Tongue (tissue), 2 donors: ENCODE data around the gene ROR2. TPM values are rescaled to one million over a fixed set of nuclear protein-coding genes. Genes with fewer than 3 reads are reported as not detected.

Experiments used
- DNase-seq: peaks from one replicate; pipeline ENCODE4 v3.0.0-alpha.2; 2015
- total RNA-seq: library from RNA; depleted of rRNA; stranded (reverse); fragments of >200 nt; gene quantifications from one replicate; pipeline ENCODE4 v1.2.3, GENCODE V29; 2014

The ROR2 gene
- total RNA-seq, 1 donor from 2014 or later, result 14.0 TPM

DNA sequence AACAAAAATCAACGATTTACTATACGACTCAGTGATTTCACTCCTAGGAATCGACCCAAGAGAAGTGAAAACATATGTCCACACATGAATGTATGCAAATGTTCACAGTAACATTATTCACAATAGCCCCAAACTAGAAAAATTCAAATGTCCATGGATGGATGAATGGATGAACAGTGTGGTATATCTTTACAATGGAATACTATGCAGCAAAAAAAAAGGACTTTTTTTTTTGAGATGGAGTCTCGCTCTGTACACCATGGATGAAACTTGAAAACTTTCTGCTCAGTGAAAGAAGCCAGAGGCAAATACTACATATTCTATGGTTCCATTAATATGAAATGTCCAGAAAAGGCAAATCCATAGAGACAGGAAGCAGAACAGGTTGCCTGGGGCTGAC, 233.8 kb downstream of the ROR2 start:
- DNase-seq, result no peak

DNA sequence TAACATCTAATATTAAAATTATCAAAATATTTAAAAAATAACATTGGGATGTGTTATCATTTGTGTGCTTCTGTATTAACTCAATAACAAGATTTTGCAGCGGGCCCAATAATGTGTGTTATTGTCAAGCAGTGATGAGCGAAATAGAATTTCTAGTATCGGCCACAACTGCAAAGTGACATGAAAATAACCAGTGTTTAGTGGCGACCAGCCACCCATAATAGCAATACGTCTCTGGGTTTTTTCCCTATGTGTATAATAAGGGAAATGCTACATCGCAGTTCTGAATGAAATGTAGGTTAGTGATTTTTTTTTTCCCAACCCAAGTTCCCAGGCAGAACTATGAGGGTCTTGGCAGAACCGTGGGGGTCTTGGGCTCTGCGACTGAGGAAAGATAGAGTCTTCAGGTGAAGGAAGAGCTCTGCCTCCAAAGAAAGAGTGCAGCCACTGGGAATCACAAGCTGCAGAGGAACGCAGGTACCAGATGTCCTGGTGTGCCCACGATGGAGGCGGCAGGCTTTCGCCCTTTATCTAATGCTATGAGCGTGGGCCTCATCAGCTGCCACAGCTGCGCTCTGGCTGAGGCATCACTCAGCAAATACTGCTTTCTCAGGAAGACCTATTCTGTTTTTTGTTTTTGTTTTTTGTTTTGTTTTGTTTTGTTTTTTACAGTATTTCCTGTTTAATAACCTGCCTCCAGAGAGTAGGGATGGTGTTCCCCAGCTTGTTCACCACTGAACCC, 235.0 kb downstream of the ROR2 start:
- DNase-seq, result no peak

DNA sequence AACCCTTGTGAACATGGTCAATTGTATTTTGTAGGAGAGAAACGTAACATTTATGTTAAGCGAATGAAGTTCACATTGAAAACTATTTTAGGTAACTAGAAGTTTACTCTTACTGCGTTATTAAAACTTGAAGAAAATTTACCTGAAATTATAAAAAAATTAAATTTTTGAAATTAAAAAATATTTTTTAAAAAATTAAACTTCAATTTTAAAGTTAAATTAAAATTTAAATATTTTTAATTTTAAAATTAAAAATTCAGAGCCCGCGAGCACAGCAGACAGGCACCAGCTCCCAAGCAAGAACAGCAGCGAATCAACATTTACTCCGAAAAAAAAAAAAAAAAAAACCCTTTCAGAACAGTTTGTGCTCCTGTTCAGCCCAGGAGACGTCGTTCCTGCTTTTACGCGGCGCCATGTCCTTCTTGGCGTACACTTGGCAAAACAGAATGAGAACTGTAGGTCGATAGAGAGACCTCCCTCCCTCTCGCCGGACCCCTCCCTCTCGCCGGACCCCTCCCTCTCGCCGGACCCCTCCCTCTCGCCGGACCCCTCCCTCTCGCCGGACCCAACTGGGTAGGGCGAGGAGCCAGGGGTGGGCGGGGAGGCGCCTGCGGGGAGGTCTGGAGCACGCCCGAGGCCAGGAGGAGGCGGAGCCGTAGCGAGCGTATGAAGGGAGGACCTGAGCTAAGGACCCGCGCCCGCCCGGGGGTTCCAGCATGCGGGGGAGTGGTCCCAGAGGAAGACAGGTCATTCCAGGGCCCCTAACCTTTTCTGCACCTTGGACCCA, 235.8 kb downstream of the ROR2 start:
- peak; percentile 83 for DNase-seq

DNA sequence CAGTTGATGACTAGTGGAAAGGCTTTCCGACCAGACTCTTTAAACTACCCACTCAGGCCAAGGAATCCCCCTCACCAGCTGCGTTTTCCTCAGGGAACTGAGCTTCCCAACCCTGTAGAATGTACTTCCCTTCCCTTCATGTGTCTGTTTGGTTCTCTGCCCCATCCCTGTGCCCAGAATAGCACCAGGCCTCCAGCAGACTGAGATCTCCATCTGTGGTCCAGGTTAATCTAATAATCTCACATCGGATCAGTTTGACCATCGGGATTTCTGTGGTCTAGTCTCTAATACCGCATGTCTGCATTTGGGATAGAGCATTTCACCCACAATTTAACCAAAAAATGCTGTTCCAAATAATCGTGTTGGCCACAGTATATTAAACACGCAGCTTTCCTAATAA, 237.2 kb downstream of the ROR2 start:
- DNase-seq, result no peak

DNA sequence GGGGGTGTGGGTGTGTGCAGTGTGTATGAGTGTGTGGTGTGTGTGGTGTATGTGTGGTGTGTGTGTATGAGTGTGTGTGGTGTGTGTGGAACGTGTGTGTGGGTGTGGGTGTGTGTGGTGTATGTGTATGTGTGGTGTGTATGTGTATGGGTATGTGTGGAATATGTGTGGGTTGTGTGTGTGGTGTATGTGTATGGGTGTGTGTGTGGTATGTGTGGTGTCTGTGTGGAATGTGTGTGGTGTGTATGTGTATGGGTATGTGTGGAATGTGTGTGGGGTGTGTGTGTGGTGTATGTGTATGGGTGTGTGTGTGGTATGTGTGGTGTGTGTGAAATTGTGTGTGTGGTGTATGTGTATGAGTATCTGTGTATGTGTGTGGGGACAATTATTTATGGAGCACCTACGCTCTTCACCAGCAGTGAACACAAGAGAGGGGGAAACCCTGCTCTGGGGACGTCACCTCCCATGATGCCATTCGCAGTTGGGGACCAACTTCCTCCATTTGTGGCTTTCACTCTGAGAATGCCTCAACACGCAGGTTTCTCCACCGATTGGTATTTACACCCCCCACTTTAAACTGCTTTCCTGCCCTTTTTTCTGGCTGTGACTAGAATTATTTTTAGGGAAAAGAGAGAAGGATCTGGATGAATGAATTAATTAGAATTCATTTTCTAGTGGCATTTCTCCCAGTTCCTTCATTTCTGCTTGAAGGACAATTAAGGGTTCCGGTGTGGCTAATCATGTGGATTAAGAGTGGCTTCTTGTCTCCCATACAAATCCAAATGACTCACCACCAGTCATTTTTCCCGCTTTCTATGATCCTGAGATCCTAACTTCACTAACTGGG, 238.1 kb downstream of the ROR2 start:
- no peak for DNase-seq

DNA sequence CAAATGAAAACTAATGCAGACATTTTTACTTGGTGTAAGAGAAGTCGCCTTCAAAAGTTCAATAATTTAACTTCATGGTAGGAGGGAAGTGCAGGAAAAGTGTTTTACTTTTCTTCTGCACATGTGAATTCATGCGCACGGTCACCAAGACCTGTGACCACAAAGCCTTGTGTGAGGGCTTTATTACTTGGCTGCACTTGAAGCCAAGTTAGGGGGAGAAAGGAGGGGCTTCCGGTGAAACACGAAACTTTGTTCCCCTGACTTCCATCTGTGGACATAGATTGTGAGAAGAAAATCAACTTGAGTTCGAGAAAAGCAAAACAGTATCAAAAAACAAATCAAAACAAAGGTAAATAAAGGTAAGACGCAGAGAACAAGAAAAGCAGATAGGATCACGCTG, 239.9 kb downstream of the ROR2 start:
- DNase-seq, result no peak

DNA sequence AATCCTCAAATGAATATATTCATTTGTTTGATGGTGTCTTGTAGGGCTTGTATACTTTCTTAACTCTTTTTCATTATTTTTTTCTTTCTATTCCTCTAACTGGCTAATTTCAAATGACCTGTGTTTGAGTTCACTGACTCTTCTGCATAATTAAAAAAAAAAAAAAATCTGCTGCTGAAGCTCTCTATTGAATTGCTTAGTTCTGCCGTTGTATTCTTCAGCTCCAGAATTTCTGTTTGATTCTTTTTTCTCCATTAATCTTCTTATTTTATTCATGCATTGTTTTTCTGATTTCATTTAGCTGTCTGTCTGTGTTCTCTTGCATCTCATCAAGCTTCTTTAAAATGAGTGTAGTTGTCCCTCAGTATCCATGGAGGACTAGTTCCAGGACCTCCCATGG, 244.6 kb downstream of the ROR2 start:
- no peak for DNase-seq

DNA sequence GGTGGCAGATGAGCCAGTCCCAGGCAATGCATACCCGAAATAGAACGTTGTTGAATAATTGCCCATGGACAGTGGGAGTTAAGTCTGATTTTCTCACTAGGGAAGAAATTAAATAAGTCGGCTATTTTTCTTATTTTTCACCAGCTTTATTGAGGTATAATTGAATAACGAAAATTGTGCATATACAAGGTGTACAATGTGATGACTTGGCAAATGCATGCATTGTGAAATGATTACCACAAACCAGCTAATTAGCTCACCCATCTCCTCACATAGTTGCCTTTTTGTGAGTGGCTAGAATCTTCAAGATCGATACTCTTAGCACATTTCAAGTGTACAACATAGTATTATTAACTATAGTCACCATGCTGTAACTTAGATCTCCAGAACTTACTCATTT, 249.6 kb downstream of the ROR2 start:
- no peak for DNase-seq

DNA sequence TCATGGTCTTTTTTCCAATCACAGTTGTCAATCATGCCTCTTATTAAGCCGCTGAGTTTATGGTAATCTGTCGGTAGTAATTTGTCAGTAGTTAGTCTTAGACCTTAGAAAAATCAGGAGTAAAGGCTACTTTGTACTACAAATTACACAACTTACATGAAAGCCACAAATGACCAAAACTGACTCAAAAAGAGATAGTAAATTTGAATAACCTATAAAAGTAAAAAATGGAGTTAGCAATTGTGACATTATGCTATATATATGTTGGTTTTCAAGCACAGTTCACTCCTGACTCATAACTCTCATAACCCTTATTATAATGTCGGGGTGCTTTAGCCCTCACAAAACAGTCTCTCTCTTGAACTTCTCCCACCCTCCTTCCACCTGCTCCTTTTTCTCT, 251.8 kb downstream of the ROR2 start:
- DNase-seq, result no peak

DNA sequence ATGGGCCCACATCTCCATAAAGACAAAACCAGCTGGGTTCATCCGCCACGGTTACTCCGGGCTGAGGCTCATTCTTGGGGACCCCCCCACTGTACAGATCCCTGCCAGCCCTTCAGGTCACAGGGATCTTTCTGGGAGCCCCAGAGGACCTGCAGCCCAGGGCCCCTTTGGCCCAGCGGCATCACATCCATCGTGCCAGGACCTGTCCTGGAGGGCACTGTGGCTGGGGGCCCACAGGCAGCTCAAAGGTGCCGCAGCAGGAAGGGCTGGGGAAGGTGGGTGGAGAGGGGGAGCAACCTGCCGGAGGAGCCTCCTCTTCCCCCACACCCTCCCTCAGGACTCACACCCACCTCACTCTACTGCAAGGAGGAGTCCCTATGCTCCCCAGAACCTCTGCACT, 252.8 kb downstream of the ROR2 start:
- DNase-seq, result no peak

DNA sequence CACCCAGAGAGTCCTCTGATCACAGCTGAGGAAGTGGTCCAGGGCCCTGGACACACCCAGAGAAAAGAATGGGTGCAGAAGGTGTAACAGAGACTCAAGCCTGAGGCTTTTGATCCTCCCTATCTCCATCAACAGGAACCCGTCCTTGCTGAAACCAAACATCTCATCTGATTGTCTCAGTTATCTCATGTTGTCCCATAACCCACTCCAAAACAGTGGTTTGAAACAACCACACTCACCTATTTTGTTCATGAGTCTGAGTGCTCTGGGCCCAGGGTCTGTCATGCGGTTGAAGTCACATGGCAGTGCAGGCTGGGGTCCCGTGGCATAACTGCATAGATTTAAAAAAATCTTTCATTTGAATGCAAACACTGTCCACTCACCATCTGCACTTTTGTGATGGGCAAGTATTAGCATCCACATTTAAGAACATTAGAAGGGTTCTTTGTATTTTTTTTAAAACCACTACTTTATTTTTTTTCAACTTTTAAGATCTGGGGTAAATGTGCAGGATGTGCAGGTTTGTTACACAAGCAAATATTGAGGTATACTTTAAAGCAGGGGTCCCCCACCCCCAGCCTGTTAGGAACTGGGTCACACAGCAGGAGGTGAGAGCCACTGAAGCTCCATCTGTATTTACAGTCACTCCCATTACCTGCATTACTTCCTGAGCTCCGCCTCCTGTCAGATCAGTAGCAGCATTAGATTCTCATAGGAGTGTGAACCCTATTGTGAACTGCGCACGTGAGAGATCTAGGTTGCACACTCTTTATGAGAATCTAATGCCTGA, 255.8 kb downstream of the ROR2 start:
- no peak for DNase-seq

DNA sequence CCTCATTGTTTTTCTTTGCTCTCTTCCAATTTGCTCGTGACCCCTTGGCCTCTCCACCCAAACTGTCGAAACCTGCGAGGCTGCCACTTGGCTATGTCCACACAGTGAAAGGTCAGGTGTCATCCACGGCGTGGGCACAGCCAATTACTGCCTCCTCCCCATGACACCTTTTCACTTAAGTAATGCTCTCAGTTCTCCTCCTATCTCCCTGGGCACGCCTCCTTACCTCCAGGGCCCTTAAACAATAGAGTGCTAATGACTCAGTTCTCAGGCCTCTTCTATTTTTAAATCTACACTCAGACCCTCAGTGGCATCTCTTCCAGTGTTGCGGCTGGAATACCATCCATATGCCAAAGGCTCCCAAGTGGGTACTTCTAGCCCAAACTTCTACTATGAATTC, 256.8 kb downstream of the ROR2 start:
- no peak for DNase-seq

DNA sequence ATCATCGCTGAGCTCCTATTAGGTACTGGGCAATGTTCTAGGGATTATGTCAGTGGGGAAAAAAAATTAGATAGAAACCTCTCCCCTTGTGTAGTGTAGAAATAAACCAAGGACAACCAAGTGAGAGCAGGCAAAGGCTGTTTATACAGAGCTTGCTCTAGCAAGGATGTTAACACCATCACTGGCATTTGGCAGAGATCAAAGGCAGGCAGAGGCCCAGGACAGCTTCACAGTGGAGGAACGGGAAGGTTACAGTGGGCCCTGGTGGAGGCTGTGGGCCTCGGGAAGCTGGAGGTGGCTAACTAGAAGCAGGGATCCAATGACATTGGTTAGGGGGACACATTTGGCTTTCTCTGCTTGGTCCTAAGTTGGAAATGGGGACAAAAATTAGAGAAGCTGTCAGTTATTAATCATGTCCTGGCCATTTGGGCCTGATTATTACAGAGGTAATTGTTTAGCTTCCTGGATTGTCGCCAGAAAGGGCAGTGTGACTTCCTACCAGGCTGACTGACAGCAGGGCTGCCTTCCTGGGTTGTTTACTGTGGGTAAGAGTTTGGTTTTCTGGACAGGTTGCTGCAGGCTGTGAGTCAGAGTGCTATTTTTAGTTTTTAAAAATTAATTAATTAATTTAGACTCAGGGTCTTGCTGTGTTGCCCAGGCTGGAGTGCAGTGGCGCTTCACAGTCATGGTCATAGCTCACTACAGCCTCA, 259.3 kb downstream of the ROR2 start:
- DNase-seq, result no peak

DNA sequence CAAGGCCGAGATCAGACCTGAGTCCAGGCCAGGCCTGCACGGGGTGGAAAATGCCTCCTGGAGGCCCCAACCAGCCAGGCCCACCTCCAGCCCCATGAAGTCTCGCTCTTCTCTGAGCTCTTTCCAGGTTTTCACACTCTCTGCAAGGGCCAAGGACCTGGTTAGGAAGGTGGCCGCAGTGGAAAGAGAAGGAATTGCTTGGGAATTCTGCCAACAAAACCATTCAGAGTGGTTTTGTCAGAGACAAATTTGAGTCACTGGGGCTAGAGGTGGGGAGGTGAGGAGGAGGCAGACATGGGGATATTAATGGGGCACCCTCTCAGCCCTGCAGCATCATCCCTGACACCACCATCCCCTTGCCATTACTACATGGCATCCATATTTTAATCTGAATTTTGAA, 261.0 kb downstream of the ROR2 start:
- no peak for DNase-seq

DNA sequence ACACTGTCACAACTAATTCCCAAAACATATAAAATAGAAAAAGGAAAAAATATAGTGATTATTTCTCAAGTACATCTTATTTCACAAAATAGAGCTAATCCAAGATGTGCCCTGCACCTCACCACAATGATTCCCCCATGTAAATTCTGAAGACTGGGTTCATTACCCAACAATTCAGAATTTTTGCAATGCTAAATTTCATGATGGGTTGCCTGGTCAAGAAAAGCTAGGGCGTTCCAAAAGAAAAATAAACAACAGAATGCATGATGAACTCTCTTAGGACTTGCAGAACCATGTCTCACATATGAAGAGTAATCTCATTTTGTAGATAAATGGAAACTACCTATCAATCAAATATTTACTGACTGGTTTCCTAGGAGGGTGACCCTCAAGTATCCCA, 266.8 kb downstream of the ROR2 start:
- DNase-seq, result no peak

DNA sequence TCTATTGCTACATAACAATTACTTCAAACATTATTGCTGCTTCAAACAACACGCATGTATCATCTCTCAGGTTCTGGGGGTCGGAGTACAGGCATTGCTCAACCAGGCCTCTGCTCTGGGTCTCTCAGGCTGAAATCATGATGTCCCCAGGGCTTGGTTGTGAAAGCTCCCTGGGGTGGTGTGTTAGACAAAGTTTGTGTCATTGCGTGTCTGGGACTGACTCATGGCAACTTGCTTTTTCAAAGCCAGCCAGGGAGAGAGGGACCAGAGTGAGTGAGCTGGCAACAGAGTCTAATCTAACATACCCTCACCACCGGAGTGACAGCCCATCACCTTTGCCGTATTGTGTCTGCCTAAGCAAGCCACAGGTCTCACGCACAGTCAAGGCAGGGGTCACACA, 267.2 kb downstream of the ROR2 start:
- no peak for DNase-seq

DNA sequence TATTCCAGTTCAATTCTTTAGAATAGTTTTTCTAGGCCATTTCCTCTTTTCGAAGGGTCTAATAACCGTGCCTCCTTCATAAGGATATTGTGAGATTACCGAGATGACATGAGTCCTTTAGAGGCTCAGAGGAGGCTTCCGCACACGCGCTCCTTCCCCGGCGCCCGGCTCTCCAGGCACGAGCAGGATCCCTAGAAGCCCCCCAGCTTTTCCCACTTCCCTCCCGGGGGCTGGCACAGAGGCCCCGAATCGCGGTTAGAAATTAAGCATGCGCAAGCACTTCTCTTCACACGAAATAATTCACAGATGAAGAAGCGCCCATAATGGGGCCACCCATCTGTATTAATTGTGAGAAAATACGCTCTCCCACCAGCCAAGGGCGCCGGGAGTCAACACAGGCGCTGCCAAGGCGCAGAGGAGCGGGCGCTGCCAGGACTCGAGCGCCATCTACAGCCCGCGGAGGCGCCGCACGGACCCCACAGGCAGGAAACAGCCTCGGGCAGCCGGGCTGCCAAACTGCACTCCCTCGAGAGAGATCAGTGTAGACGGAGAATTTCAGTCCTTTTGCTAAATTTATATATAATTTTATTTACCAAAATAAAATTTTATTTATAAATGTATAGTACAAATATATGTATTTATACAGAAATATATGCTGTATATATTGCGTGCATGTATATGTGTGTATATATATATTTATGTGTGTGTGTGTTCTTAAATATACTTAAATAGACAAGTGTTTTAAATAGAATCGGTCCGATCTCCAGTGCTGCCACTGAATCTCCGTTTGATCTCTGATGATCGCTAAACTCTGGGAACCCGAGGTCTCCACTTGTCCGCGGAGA, 268.3 kb downstream of the ROR2 start:
- DNase-seq, result peak; percentile 81

DNA sequence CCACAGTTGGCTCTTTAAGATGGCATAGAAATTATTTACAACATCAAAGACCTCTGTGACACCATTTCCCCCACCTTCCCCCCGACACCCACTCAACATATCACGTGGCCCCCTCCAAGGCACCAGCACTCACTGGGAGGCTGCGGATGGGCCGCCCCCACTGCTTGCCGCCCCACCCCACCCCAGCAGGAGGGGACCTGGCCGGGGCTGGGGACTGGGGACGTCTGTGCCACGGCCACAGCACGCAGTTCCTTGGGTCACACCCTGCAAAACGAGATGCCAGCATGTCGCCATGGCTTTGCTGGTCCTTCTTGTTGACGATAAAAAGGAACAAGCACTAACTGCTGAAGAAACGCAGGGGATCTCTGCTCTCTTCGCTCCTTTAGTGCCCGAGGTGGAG, 269.0 kb downstream of the ROR2 start:
- DNase-seq, result no peak

DNA sequence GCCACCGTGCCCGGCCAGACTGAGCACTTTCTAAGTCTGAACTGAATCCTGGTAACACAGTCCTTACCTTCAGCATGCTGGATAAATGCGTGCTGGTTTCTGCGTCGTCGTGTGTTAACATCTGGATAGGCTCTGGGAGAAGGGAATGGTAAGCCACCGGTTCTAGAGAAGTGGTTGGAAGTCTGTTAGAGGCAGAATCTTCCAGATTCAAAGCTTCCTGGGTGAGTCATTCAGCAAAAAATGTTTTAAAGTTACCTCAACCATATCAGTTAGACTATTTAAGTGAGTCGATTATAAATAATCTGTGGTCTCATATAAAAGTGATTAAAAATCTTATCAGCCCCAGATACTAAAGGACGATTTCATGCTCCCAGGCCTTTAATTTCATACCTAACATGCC, 269.9 kb downstream of the ROR2 start:
- no peak for DNase-seq

DNA sequence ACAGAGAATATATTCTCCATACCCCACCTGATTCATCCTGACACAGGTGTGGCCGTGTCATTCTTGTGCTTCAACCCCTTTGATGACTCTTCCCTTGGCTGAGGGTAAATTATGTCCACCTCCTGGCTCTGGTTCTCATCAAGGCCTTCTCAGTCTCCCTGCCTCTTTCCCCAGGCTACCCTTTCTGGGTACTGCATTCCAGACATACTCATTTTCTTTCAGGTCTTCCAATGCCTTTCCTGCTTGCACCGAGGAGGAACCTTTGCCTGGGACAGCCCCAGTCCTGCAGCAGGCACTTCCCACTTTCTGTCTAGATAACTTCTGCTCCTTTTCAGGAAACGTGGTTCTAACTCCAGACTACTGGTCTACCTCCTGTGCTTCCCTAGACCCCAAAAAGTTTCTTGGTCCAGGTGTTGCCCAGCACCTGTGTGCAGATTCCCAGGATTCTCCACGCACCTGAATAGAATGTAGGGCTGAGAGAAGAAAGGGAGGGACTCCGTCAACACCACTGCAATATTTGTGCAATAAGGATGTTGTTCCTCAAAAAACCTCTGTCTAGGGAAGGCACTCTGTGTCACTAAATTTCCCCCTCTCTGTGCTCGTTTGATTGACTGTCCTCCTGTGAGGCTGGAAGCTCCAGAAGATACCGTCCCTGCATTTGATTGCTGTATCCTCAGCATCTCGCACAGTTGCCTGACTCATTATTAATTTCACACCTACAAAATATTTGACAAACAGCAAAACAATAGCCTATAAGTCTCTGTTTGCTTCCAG, 271.0 kb downstream of the ROR2 start:
- no peak for DNase-seq
